B cell (primary cell): ENCODE measurements around the gene NUTM2G. TPM values are rescaled to one million over a fixed set of nuclear protein-coding genes. Genes with fewer than 3 reads are reported as not detected.

Experiments used
- ATAC-seq: fragments of 200-7000 bp; cut with Tn5 transposase; one replicate; pipeline ENCODE4 v1.10.0; 2021; ENCODE audit warnings: low read depth, mild to moderate bottlenecking, moderate number of reproducible peaks, moderate library complexity
- CTCF ChIA-PET: fragments of 350-600 bp; sonication (Branson Sonifier 250); formaldehyde crosslinking; loops from one replicate; lab custom pipeline; 2021; ENCODE audit warnings: antibody characterized with exemption, inconsistent platforms; lab: Charles Lee
- POLR2A ChIA-PET: fragments of 350-600 bp; sonication (Branson Sonifier 250); formaldehyde crosslinking; loops from one replicate; lab custom pipeline; 2021; ENCODE audit warnings: antibody characterized with exemption; lab: Charles Lee
- DNase-seq: peaks from one replicate; pipeline ENCODE4 v3.0.0; 2013
- H2AFZ ChIP-seq: 2 replicates; pipeline ENCODE4 v1.6.1; 2012; ENCODE audit warnings: mild to moderate bottlenecking, low read depth, low read length; ENCODE audit not compliant: insufficient read depth, poor library complexity, severe bottlenecking
- H3K27ac ChIP-seq, 2 donors: 1 replicate in 1 of 2; 2 replicates in 1 of 2; pipeline ENCODE4 v1.5.1; 2012 to 2013; ENCODE audit warnings: low read length in 2 of 2, mild to moderate bottlenecking in 2 of 2, moderate library complexity in 1 of 2
- H3K27me3 ChIP-seq, 4 experiments: fragments of 200-600 bp in 1 of 4; sonication (generic) in 1 of 4; replicated peaks in 1 of 4; 1 replicate in 2 of 4; 2 replicates in 2 of 4; pipeline versions ENCODE4 v1.6.1 to v1.7.0; 2013 to 2016; ENCODE audit warnings: low read length in 3 of 4, mild to moderate bottlenecking in 2 of 4, mixed read lengths in 1 of 4, moderate library complexity in 1 of 4; ENCODE audit not compliant: insufficient read depth in 4 of 4, control insufficient read depth in 3 of 4; ENCODE audit errors: control extremely low read depth in 1 of 4
- H3K36me3 ChIP-seq, 2 experiments: replicated peaks in 1 of 2; 1 replicate in 1 of 2; 2 replicates in 1 of 2; pipeline versions ENCODE4 v1.6.1 to v1.7.1; 2013; ENCODE audit warnings: low read length in 1 of 2; ENCODE audit not compliant: insufficient read depth in 2 of 2, control insufficient read depth in 1 of 2; ENCODE audit errors: control extremely low read depth in 1 of 2, extremely low read depth in 1 of 2
- H3K4me1 ChIP-seq, 2 donors: fragments of 200-600 bp in 1 of 2; sonication (generic) in 1 of 2; 1 replicate in 1 of 2; 2 replicates in 1 of 2; pipeline versions ENCODE4 v1.5.1 to v1.6.1; 2013 to 2017; ENCODE audit warnings: low read length in 2 of 2; ENCODE audit not compliant: control insufficient read depth in 2 of 2, insufficient read depth in 2 of 2
- H3K4me2 ChIP-seq: replicated peaks from 2 replicates; pipeline ENCODE3; 2012; ENCODE audit warnings: mild to moderate bottlenecking, low read depth, low read length; ENCODE audit not compliant: poor library complexity, severe bottlenecking
- H3K4me3 ChIP-seq, 5 experiments: fragments of 200-600 bp in 1 of 5; sonication (generic) in 1 of 5; 1 replicate in 3 of 5; 2 replicates in 2 of 5; pipeline versions ENCODE4 v1.5.1 to v1.7.0; 2011 to 2016; ENCODE audit warnings: low read length in 4 of 5, mild to moderate bottlenecking in 4 of 5, low read depth in 2 of 5, control low read depth in 1 of 5, moderate library complexity in 1 of 5; ENCODE audit not compliant: insufficient read depth in 1 of 5; ENCODE audit errors: control extremely low read depth in 1 of 5, extremely low read depth in 1 of 5
- H3K79me2 ChIP-seq: fragments of 200-600 bp; sonication (generic); one replicate; pipeline ENCODE4 v1.6.0; 2016; ENCODE audit warnings: low read length; ENCODE audit not compliant: control insufficient read depth, insufficient read depth
- H3K9ac ChIP-seq: fragments of 200-600 bp; sonication (generic); 2 replicates; pipeline ENCODE4 v1.6.1; 2017; ENCODE audit warnings: mild to moderate bottlenecking, low read length, moderate library complexity
- H3K9me3 ChIP-seq, 3 donors: one replicate each; pipeline versions ENCODE4 v1.6.1 to v1.7.1; 2013; ENCODE audit warnings: low read length in 2 of 3; ENCODE audit not compliant: control insufficient read depth in 2 of 3, insufficient read depth in 1 of 3; ENCODE audit errors: control extremely low read depth in 1 of 3
- H4K20me1 ChIP-seq: 2 replicates; pipeline ENCODE4 v1.6.0; 2012; ENCODE audit warnings: mild to moderate bottlenecking, low read length; ENCODE audit not compliant: insufficient read depth, control insufficient read depth, poor library complexity, severe bottlenecking
- H3K27ac Mint-ChIP-seq: one replicate; pipeline ENCODE4 v1.8.0; 2021; ENCODE audit warnings: mixed read lengths
- H3K27me3 Mint-ChIP-seq: one replicate; pipeline ENCODE4 v1.8.0; 2021; ENCODE audit warnings: mixed read lengths
- H3K4me1 Mint-ChIP-seq: one replicate; pipeline ENCODE4 v1.8.0; 2021; ENCODE audit warnings: mixed read lengths
- H3K4me3 Mint-ChIP-seq: one replicate; pipeline ENCODE4 v1.8.0; 2021; ENCODE audit warnings: mixed read lengths
- H3K9me3 Mint-ChIP-seq: one replicate; pipeline ENCODE4 v1.8.0; 2022; ENCODE audit warnings: mixed read lengths; ENCODE audit not compliant: insufficient read depth
- EZH2 ChIP-seq: IDR thresholded peaks from 2 replicates; pipeline ENCODE4 v1.6.1; 2012; ENCODE audit warnings: borderline replicate concordance, low read depth, mild to moderate bottlenecking, moderate library complexity, low read length; ENCODE audit not compliant: insufficient read depth, poor library complexity, severe bottlenecking
- WGBS: methylation state at CpG from one replicate; pipeline ENCODE4 v1.1.5; 2013; ENCODE audit warnings: missing lambda C conversion rate; ENCODE audit not compliant: insufficient coverage; 5-methylcytosine and 5-hydroxymethylcytosine counted together
- intact Hi-C: fragments of 100-400 bp; cut with micrococcal nuclease; formaldehyde crosslinking; loops from one replicate; pipeline ENCODE4 v1.10.0; 2022
- polyA plus RNA-seq: library from polyadenylated mRNA; depleted of rRNA; stranded (reverse); fragments of >200 nt; gene quantifications from 2 replicates; pipeline ENCODE4 v1.2.3, GENCODE V29; 2012
- total RNA-seq, 2 donors: library from RNA; stranded (reverse); fragments of 120-200 nt in 1 of 2; gene quantifications; 1 replicate in 1 of 2; 2 replicates in 1 of 2; pipeline versions ENCODE4 v1.2.3 to v1.2.4, GENCODE V29; 2013 to 2022
- TF ChIP-seq, protein P1 (sequence below): fragments of 200-600 bp; IDR thresholded peaks from one replicate; pipeline ENCODE4 v1.8.0; 2022; ENCODE audit warnings: antibody characterized with exemption, mild to moderate bottlenecking

The NUTM2G gene
- total and polyA plus RNA-seq, 2 donors (not counting 1 experiment from before 2014, with no cell fraction given), result not detected

DNA sequence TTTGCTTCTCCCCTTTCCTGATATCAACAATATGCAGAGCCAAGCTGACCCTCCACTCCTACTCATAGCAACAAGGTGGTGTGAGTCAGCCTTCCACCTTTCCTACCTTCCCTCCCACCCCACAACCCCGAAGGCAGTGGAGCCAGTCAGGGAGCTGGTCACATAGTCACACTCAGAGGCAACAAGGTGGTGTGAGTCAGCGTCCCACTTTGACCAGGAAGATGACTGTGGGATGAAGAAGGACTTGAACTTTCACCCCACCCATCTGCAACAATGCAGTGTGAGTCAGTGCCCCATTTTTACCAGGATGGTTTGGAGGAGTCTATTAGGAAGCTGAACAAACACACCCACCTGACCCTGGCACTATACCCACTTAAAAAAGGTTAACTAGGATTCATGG is 44.2 kb upstream of the NUTM2G start:
- intact Hi-C loops, result no loop called here
- Histone ChIP-seq H3K4me2 (no peak overlapping the region), H3K9me3 (peaks cover 0 to 5% (median 4%) of the 10 kb centered on the region in 3 donors), H4K20me1 (no peaks in the 10 kb centered on the region), H2AFZ (no peak overlapping the region), H3K4me1 (no peaks in the 10 kb centered on the region), H3K27me3 (no peaks in the 10 kb centered on the region), H3K27ac (no peak overlapping the region), H3K9ac (no peak overlapping the region), H3K36me3 (no peaks in the 10 kb centered on the region), H3K79me2 (no peaks in the 10 kb centered on the region), H3K4me3 (no peak overlapping the region)
- Mint-ChIP-seq H3K4me3 (no peak overlapping the region), H3K27ac (no peak overlapping the region), H3K27me3 (no peaks in the 10 kb centered on the region), H3K9me3 (no peaks in the 10 kb centered on the region), H3K4me1 (peaks cover 1% of the 10 kb centered on the region)
- POLR2A ChIA-PET, result no interaction called here
- WGBS, result 100% methylated on average over 1 of the region's 2 CpGs
- DNase-seq, result no peak
- CTCF ChIA-PET, result no interaction called here
- TF ChIP-seq, protein P1, sequence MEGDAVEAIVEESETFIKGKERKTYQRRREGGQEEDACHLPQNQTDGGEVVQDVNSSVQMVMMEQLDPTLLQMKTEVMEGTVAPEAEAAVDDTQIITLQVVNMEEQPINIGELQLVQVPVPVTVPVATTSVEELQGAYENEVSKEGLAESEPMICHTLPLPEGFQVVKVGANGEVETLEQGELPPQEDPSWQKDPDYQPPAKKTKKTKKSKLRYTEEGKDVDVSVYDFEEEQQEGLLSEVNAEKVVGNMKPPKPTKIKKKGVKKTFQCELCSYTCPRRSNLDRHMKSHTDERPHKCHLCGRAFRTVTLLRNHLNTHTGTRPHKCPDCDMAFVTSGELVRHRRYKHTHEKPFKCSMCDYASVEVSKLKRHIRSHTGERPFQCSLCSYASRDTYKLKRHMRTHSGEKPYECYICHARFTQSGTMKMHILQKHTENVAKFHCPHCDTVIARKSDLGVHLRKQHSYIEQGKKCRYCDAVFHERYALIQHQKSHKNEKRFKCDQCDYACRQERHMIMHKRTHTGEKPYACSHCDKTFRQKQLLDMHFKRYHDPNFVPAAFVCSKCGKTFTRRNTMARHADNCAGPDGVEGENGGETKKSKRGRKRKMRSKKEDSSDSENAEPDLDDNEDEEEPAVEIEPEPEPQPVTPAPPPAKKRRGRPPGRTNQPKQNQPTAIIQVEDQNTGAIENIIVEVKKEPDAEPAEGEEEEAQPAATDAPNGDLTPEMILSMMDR, result no peak
- TF ChIP-seq EZH2, result no peak
- ATAC-seq, result no peak

- DNase-seq, result no peak
- no peaks in the 10 kb centered on the region for H3K4me1 ChIP-seq
- H3K9ac ChIP-seq, result no peak overlapping the region
- no peaks in the 10 kb centered on the region for H3K27me3 ChIP-seq
- no peaks in the 10 kb centered on the region for H3K36me3 ChIP-seq
- no peaks in the 10 kb centered on the region for H4K20me1 ChIP-seq
- H3K4me3 ChIP-seq, result no peak overlapping the region
- Mint-ChIP-seq H3K4me3 (no peak overlapping the region), H3K27me3 (no peaks in the 10 kb centered on the region), H3K27ac (no peak overlapping the region), H3K9me3 (no peaks in the 10 kb centered on the region), H3K4me1 (peaks cover 1% of the 10 kb centered on the region)
- no peak overlapping the region for H2AFZ ChIP-seq
- ChIA-PET CTCF (interaction anchor here (0.6 kb wide), 1 partner anchor 177 kb away, joined by 3 read pairs; no protein-coding TSS in a partner anchor), POLR2A (no interaction called here)
- no peak overlapping the region for H3K4me2 ChIP-seq
- peaks cover 0 to 4% (median 2%) of the 10 kb centered on the region in 3 donors for H3K9me3 ChIP-seq
- no peak overlapping the region for H3K27ac ChIP-seq
- no peak for TF ChIP-seq EZH2
- TF ChIP-seq, protein P1, result no peak
- H3K79me2 ChIP-seq, result no peaks in the 10 kb centered on the region
- ATAC-seq, result no peak
- intact Hi-C loops, result no loop called here
Observed at GRCh38 chr9:96885424-96885823, 43.2 kb upstream of the NUTM2G start.
